ENCODE measurements around the gene CENPF. TPM values are rescaled to one million over a fixed set of nuclear protein-coding genes. Genes with fewer than 3 reads are reported as not detected.

Gene CENPF
- total and polyA plus RNA-seq, 2 of the 13 experiments (the other 11 are each of a cell fraction or from before 2014, with no cell fraction given): 14.7 to 84.9 TPM

DNA sequence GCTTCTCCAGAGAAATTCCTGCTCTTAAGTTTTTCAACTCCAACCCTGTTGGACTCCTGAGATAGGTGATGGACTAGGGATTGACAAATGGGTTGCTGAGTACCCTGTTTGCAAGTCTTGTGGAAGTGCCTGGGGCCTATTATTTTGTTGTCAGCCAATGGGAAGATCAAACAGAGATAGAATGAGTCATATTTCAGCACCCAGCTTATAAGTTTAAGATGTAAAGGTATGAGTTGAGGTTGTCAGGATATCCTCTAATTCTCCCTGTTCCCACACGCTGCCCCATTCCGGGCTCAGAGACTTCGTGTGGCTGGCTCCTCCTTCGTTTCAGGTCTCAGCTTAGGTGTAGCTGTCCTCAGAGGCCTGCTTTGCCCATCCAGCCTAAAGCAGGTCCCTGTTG, 91.8 kb downstream of the CENPF start (continued):
- TF ChIP-seq, protein P1, sequence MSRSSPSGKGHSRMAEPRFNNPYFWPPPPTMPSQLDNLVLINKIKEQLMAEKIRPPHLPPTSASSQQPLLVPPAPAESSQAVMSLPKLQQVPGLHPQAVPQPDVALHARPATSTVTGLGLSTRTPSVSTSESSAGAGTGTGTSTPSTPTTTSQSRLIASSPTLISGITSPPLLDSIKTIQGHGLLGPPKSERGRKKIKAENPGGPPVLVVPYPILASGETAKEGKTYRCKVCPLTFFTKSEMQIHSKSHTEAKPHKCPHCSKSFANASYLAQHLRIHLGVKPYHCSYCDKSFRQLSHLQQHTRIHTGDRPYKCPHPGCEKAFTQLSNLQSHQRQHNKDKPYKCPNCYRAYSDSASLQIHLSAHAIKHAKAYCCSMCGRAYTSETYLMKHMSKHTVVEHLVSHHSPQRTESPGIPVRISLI (CRISPR knock-in tag; IDR thresholded peaks at IDR 0.05; ENCODE audit: borderline replicate concordance): no peak
- TF ChIP-seq NFATC3 (CRISPR knock-in tag; IDR thresholded peaks at IDR 0.05) (no peak), ARHGAP35 (CRISPR knock-in tag; IDR thresholded peaks at IDR 0.05; ENCODE audit: borderline replicate concordance) (no peak), ZNF83 (CRISPR knock-in tag; IDR thresholded peaks at IDR 0.05; ENCODE audit: borderline replicate concordance) (no peak), RFX1 (IDR thresholded peaks at IDR 0.05) (no peak), ZNF839 (CRISPR knock-in tag; IDR thresholded peaks at IDR 0.05; ENCODE audit: borderline replicate concordance) (no peak), ZMYM3 (CRISPR knock-in tag; IDR thresholded peaks at IDR 0.05) (no peak), HDAC6 (IDR thresholded peaks at IDR 0.05; ENCODE audit: low read depth, low read length) (no peak)

DNA sequence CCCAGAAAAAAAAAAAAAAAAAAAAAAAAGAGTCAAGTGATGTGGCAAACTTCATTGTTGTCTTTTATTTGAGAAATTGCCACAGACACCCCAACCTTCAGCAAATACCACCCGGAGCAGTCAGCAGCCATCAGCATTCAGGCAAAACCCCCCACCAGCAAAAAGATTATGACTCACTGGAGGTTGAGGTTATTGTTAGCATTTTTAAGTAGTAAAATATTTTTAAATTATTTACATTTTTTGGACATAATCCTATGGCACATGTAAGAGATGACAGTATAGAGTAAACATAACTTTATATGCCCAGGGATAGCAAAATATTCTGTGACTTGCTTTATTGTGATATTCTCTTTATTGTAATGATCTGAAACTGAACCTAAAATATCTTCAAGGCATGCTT, 95.6 kb downstream of the CENPF start:
- CTCF ChIA-PET (ENCODE audit: low intra/inter-chr PET ratio, low total read pairs): no interaction called here
- no peak for TF ChIP-seq SIN3A (IDR thresholded peaks at IDR 0.05; ENCODE audit: borderline replicate concordance, low read depth, low read length)
- TF ChIP-seq, protein P2, sequence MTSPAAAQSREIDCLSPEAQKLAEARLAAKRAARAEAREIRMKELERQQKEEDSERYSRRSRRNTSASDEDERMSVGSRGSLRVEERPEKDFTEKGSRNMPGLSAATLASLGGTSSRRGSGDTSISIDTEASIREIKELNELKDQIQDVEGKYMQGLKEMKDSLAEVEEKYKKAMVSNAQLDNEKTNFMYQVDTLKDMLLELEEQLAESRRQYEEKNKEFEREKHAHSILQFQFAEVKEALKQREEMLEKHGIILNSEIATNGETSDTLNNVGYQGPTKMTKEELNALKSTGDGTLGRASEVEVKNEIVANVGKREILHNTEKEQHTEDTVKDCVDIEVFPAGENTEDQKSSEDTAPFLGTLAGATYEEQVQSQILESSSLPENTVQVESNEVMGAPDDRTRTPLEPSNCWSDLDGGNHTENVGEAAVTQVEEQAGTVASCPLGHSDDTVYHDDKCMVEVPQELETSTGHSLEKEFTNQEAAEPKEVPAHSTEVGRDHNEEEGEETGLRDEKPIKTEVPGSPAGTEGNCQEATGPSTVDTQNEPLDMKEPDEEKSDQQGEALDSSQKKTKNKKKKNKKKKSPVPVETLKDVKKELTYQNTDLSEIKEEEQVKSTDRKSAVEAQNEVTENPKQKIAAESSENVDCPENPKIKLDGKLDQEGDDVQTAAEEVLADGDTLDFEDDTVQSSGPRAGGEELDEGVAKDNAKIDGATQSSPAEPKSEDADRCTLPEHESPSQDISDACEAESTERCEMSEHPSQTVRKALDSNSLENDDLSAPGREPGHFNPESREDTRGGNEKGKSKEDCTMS (CRISPR knock-in tag; conservative IDR thresholded peaks at IDR 0.05): no peak
- TF ChIP-seq PHF20 (CRISPR knock-in tag; IDR thresholded peaks at IDR 0.05): no peak
- TF ChIP-seq, protein P3, sequence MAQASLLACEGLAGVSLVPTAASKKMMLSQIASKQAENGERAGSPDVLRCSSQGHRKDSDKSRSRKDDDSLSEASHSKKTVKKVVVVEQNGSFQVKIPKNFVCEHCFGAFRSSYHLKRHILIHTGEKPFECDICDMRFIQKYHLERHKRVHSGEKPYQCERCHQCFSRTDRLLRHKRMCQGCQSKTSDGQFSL (CRISPR knock-in tag; IDR thresholded peaks at IDR 0.05): no peak
- no peak for TF ChIP-seq ZNF570 (CRISPR knock-in tag; IDR thresholded peaks at IDR 0.05; ENCODE audit: borderline replicate concordance)
- TF ChIP-seq, protein P4, sequence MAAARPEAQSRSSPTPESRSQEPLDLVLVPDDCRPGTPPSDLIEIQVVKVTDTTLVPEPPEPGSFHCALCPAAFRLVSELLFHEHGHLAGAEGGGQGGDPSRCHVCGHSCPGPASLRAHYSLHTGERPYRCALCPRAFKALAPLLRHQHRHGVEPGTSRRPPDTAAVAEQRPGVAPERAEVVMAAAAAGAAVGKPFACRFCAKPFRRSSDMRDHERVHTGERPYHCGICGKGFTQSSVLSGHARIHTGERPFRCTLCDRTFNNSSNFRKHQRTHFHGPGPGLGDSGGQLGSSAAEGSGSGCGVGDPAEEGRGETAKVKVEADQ (CRISPR knock-in tag; IDR thresholded peaks at IDR 0.05; ENCODE audit: borderline replicate concordance): no peak
- no peak for TF ChIP-seq MAZ (IDR thresholded peaks at IDR 0.05; ENCODE audit: borderline replicate concordance, low read depth, low read length)
- no peak for TF ChIP-seq MAZ (CRISPR knock-in tag; IDR thresholded peaks at IDR 0.05; ENCODE audit: low read depth)
- no peak for TF ChIP-seq ZFAT (CRISPR knock-in tag; conservative IDR thresholded peaks at IDR 0.05)
- TF ChIP-seq TEAD2 (CRISPR knock-in tag; IDR thresholded peaks at IDR 0.05): no peak
- no peak for TF ChIP-seq ZNF34 (CRISPR knock-in tag; IDR thresholded peaks at IDR 0.05; ENCODE audit: borderline replicate concordance)

More for the DNA sequence above, 95.6 kb downstream of the CENPF start:
- Histone ChIP-seq H3K9ac (ENCODE audit: insufficient read depth, low read depth, low read length) (no peak overlapping the region), H2AFZ (ENCODE audit: low read length) (no peak overlapping the region), H4K20me1 (ENCODE audit: insufficient read depth, low read length) (no peaks in the 10 kb centered on the region), H3K36me3 (replicated peaks in 1 of 2; ENCODE audit: control insufficient read depth in 1 of 2, insufficient read depth in 2 of 2, low read length in 2 of 2) (no peaks in the 10 kb centered on the region), H3K27ac (ENCODE audit: extremely low read length, insufficient read depth, low read length) (no peak overlapping the region), H3K4me2 (ENCODE audit: low read depth, low read length) (no peak overlapping the region), H3K4me1 (ENCODE audit: insufficient read depth, low read length) (no peaks in the 10 kb centered on the region), H3K4me3 (replicated peaks in 1 of 3; ENCODE audit: insufficient read depth in 1 of 3, low read depth in 2 of 3, low read length in 3 of 3) (no peak overlapping the region), H3K27me3 (ENCODE audit: control insufficient read depth in 1 of 2, insufficient read depth in 2 of 2, low read length in 2 of 2) (peaks cover 0 to 9% of the 10 kb centered on the region in 2 experiments; a peak in 2 of 5 replicates), H3K79me2 (ENCODE audit: insufficient read depth, low read length) (no peaks in the 10 kb centered on the region), H3K9me3 (ENCODE audit: low read length) (no peaks in the 10 kb centered on the region)
- WGBS (ENCODE audit: low lambda C conversion rate): 0% methylated on average over 1 of the region's 1 CpG
- DNase-seq (ENCODE audit: low spot score) (no peak), FAIRE-seq (no peak), ATAC-seq (no peak)
- intact Hi-C loops (cut with micrococcal nuclease; ENCODE audit: unreplicated experiment) (no loop called here), in situ Hi-C loops (cut with HindIII; ENCODE audit: extremely low pct_ligation_motif_present, low pct_unique_long_range_greater_than_20kb) (no loop called here)
- POLR2A ChIA-PET: no interaction called here
- BruUV-seq (replicated peaks): no TSS peak
